Mesenchymal stem cell (in vitro differentiated cells and primary cell): Measurements from ENCODE around the gene PLEKHJ1.

Experiments used
- DNase-seq: peaks from one replicate; pipeline ENCODE4 v3.0.0-alpha.2; 2013
- H2AFZ ChIP-seq: one replicate; pipeline ENCODE4 v1.6.1; 2013; ENCODE audit warnings: low read depth, mild to moderate bottlenecking, control low read depth, inconsistent platforms, low read length, moderate library complexity
- H2AK5ac ChIP-seq: 2 replicates; pipeline ENCODE4 v1.6.1; 2013; ENCODE audit warnings: low read length, moderate library complexity, mild to moderate bottlenecking, inconsistent platforms; ENCODE audit not compliant: severe bottlenecking
- H2BK120ac ChIP-seq: one replicate; pipeline ENCODE4 v1.6.1; 2013; ENCODE audit warnings: low read depth, mild to moderate bottlenecking, inconsistent platforms, low read length, moderate library complexity
- H2BK12ac ChIP-seq, 2 experiments: one replicate each; pipeline ENCODE4 v1.6.1; 2013; ENCODE audit warnings: inconsistent platforms in 2 of 2, low read length in 2 of 2, mild to moderate bottlenecking in 2 of 2, moderate library complexity in 2 of 2, control low read depth in 1 of 2
- H2BK15ac ChIP-seq: one replicate; pipeline ENCODE4 v1.6.1; 2013; ENCODE audit warnings: mild to moderate bottlenecking, low read depth, inconsistent platforms; ENCODE audit not compliant: poor library complexity, severe bottlenecking
- H2BK5ac ChIP-seq: 2 replicates; pipeline ENCODE4 v1.6.1; 2013; ENCODE audit warnings: low read depth, mild to moderate bottlenecking, low read length, control low read depth, inconsistent platforms; ENCODE audit not compliant: poor library complexity, severe bottlenecking
- H3K14ac ChIP-seq, 2 experiments: one replicate each; pipeline ENCODE4 v1.6.1; 2013; ENCODE audit warnings: inconsistent platforms in 2 of 2, low read length in 2 of 2, control low read depth in 1 of 2, mild to moderate bottlenecking in 1 of 2, moderate library complexity in 1 of 2
- H3K18ac ChIP-seq, 2 experiments: one replicate each; pipeline ENCODE4 v1.6.1; 2013; ENCODE audit warnings: inconsistent platforms in 2 of 2, low read length in 2 of 2, control low read depth in 1 of 2, low read depth in 1 of 2, mild to moderate bottlenecking in 1 of 2
- H3K23ac ChIP-seq, 2 experiments: one replicate each; pipeline ENCODE4 v1.6.1; 2013; ENCODE audit warnings: inconsistent platforms in 2 of 2, low read length in 2 of 2, mild to moderate bottlenecking in 2 of 2, moderate library complexity in 2 of 2, control low read depth in 1 of 2
- H3K27ac ChIP-seq: 2 replicates; pipeline ENCODE4 v1.5.1; 2013; ENCODE audit warnings: mild to moderate bottlenecking, moderate library complexity, low read length, control low read depth, inconsistent platforms; ENCODE audit not compliant: poor library complexity, severe bottlenecking
- H3K27me3 ChIP-seq, 2 experiments: 2 replicates each; pipeline versions ENCODE4 v1.6.1 to v1.7.0; 2013; ENCODE audit warnings: low read length in 2 of 2, mild to moderate bottlenecking in 2 of 2, moderate library complexity in 2 of 2, control low read depth in 1 of 2, inconsistent platforms in 1 of 2; ENCODE audit not compliant: control insufficient read depth in 1 of 2, insufficient read depth in 1 of 2
- H3K36me3 ChIP-seq, 2 experiments: 2 replicates each; pipeline versions ENCODE4 v1.6.1 to v1.7.0; 2013; ENCODE audit warnings: low read length in 2 of 2, control low read depth in 1 of 2, inconsistent platforms in 1 of 2, low read depth in 1 of 2, mild to moderate bottlenecking in 1 of 2; ENCODE audit not compliant: insufficient read depth in 2 of 2, control insufficient read depth in 1 of 2
- H3K4ac ChIP-seq, 2 experiments: one replicate each; pipeline ENCODE4 v1.6.1; 2013; ENCODE audit warnings: inconsistent platforms in 2 of 2, low read length in 2 of 2, mild to moderate bottlenecking in 2 of 2, moderate library complexity in 2 of 2, control low read depth in 1 of 2, low read depth in 1 of 2
- H3K4me1 ChIP-seq: 2 replicates; pipeline ENCODE4 v1.6.1; 2013; ENCODE audit warnings: low read depth, low read length, control low read depth; ENCODE audit not compliant: control insufficient read depth, insufficient read depth
- H3K4me2 ChIP-seq: 2 replicates; pipeline ENCODE4 v1.6.1; 2013; ENCODE audit warnings: low read length, mild to moderate bottlenecking, inconsistent platforms; ENCODE audit not compliant: poor library complexity, severe bottlenecking
- H3K4me3 ChIP-seq, 2 experiments: 2 replicates each; pipeline versions ENCODE4 v1.5.1 to v1.7.0; 2013; ENCODE audit warnings: low read length in 2 of 2, mild to moderate bottlenecking in 2 of 2, control low read depth in 1 of 2, low read depth in 1 of 2; ENCODE audit not compliant: insufficient read depth in 1 of 2
- H3K79me1 ChIP-seq: replicated peaks from 2 replicates; pipeline ENCODE4 v1.6.1; 2013; ENCODE audit warnings: mild to moderate bottlenecking, control low read depth, low read length, inconsistent platforms; ENCODE audit not compliant: poor library complexity, severe bottlenecking
- H3K9ac ChIP-seq: 2 replicates; pipeline ENCODE4 v1.7.0; 2013; ENCODE audit warnings: mild to moderate bottlenecking, low read length, moderate library complexity
- H3K9me3 ChIP-seq: 2 replicates; pipeline ENCODE4 v1.7.0; 2013; ENCODE audit warnings: mild to moderate bottlenecking, low read length; ENCODE audit not compliant: control insufficient read depth
- H4K8ac ChIP-seq: one replicate; pipeline ENCODE4 v1.6.1; 2013; ENCODE audit warnings: inconsistent platforms, mild to moderate bottlenecking, low read length, moderate library complexity
- H4K91ac ChIP-seq: one replicate; pipeline ENCODE4 v1.6.1; 2013; ENCODE audit warnings: mild to moderate bottlenecking, low read length, inconsistent platforms
- WGBS: methylation state at CpG from one replicate; pipeline ENCODE4 v1.1.7; 2013; ENCODE audit warnings: mixed read lengths; 5-methylcytosine and 5-hydroxymethylcytosine counted together

The PLEKHJ1 gene

DNA sequence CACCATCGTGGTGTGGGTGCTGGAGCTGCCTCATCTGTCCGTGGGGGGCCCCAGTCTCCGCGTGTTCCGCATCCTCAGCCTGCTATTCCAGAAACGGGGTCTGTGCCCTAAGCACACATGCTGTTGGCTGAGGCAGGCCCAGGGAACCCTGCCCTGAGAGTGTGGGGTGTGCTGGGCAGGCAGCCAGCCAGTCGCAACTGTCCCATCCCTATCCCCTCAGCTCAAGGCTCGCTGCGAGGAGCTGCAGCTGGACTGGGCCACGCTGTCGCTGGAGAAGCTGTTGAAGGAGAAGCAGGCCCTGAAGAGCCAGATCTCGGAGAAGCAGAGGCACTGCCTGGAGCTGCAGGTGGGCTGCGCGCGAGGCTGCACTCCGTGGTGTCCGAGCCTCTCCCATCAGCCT is 21.9 kb downstream of the PLEKHJ1 start:
- no peak overlapping the region for H3K4me3 ChIP-seq
- H3K4me1 ChIP-seq, result peaks cover 17% of the 10 kb centered on the region
- H2BK5ac ChIP-seq, result no peak overlapping the region
- no peak overlapping the region for H2AK5ac ChIP-seq
- H3K36me3 ChIP-seq, result peaks cover 93 to 94% of the 10 kb centered on the region in 2 experiments
- H3K27ac ChIP-seq, result no peak overlapping the region
- H2BK12ac ChIP-seq, result no peak overlapping the region
- no peaks in the 10 kb centered on the region for H3K9me3 ChIP-seq
- H3K27me3 ChIP-seq, result no peaks in the 10 kb centered on the region
- H3K18ac ChIP-seq, result no peak overlapping the region
- WGBS, result 94% methylated on average over 13 of the region's 17 CpGs
- H4K8ac ChIP-seq, result no peak overlapping the region
- H4K91ac ChIP-seq, result no peak overlapping the region
- H3K4ac ChIP-seq, result no peak overlapping the region
- no peak overlapping the region for H2BK15ac ChIP-seq
- H3K9ac ChIP-seq, result no peak overlapping the region
- DNase-seq, result no peak
- no peak overlapping the region for H2AFZ ChIP-seq
- H3K23ac ChIP-seq, result no peak overlapping the region
- no peak overlapping the region for H3K14ac ChIP-seq
- H3K79me1 ChIP-seq, result peaks cover 59% of the 10 kb centered on the region
- H2BK120ac ChIP-seq, result no peak overlapping the region
- H3K4me2 ChIP-seq, result no peak overlapping the region

- Histone ChIP-seq H2AFZ (no peak overlapping the region), H2BK15ac (no peak overlapping the region), H2BK12ac (no peak overlapping the region), H4K8ac (no peak overlapping the region), H3K4me3 (no peak overlapping the region), H3K27ac (no peak overlapping the region), H3K27me3 (no peaks in the 10 kb centered on the region), H2BK120ac (no peak overlapping the region), H3K9ac (no peak overlapping the region), H4K91ac (no peak overlapping the region), H3K4me1 (peaks cover 19% of the 10 kb centered on the region), H3K4ac (no peak overlapping the region), H2BK5ac (no peak overlapping the region), H3K79me1 (peaks cover 57% of the 10 kb centered on the region), H3K9me3 (no peaks in the 10 kb centered on the region), H3K14ac (no peak overlapping the region), H2AK5ac (no peak overlapping the region), H3K18ac (no peak overlapping the region), H3K23ac (no peak overlapping the region), H3K36me3 (peaks cover 89 to 90% of the 10 kb centered on the region in 2 experiments), H3K4me2 (no peak overlapping the region)
- 90% methylated on average over 26 of the region's 26 CpGs for WGBS
- DNase-seq, result no peak
Measured at GRCh38 chr19:2213799-2214198, 22.3 kb downstream of the PLEKHJ1 start.

- H2BK120ac ChIP-seq, result no peak overlapping the region
- peaks cover 58% of the 10 kb centered on the region for H3K79me1 ChIP-seq
- H2BK15ac ChIP-seq, result no peak overlapping the region
- H3K14ac ChIP-seq, result no peak overlapping the region
- H3K4me3 ChIP-seq, result no peak overlapping the region
- H4K8ac ChIP-seq, result no peak overlapping the region
- H3K9me3 ChIP-seq, result no peaks in the 10 kb centered on the region
- no peak overlapping the region for H3K27ac ChIP-seq
- no peak overlapping the region for H3K18ac ChIP-seq
- H4K91ac ChIP-seq, result no peak overlapping the region
- no peak overlapping the region for H3K23ac ChIP-seq
- H2BK5ac ChIP-seq, result no peak overlapping the region
- no peak overlapping the region for H2BK12ac ChIP-seq
- no peak for DNase-seq
- no peak overlapping the region for H2AFZ ChIP-seq
- H3K36me3 ChIP-seq, result peaks cover 85 to 91% of the 10 kb centered on the region in 2 experiments
- WGBS, result 96% methylated on average over 21 of the region's 21 CpGs
- H3K4me1 ChIP-seq, result peaks cover 25% of the 10 kb centered on the region
- H2AK5ac ChIP-seq, result no peak overlapping the region
- H3K27me3 ChIP-seq, result no peaks in the 10 kb centered on the region
- no peak overlapping the region for H3K4me2 ChIP-seq
- H3K4ac ChIP-seq, result no peak overlapping the region
- peak overlapping the region; percentile 29 for H3K9ac ChIP-seq
Measured at GRCh38 chr19:2212861-2213711, 23.0 kb downstream of the PLEKHJ1 start.

DNA sequence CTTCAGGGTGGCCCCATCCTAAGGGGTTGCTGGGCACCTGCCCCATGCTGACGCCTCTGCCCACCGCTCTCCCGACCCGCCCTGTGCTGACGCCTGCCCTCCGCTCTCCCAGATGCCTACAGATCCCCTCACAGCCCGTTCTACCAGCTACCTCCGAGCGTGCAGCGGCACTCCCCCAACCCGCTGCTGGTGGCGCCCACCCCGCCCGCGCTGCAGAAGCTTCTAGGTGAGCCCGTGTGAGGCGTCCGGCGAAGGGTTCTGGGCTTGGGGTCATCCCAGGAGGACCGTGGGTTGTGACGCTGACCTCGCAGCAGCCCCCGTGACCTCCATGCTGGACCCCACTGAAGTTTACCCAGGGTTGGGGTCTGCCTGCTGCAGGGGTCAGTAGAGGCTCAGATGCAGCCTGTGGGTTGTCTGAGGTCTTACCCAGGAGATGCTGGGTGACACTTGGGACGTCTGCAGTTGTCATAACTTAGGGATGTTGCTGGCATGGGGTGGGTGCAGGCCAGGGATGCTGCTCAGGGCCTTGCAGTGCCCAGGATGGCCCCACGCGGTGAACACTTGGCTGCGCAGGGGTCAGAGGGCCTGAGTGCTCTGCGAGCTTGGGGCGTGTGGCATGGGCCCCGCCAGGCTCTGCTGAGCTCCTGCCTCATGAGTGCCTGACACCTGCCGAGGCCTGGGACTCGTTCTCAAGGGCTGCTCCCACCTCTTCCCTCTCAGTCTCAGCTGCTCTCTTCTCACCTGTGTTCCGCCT is 25.0 kb downstream of the PLEKHJ1 start:
- peak overlapping the region; percentile 27 for H4K8ac ChIP-seq
- H3K27me3 ChIP-seq, result no peaks in the 10 kb centered on the region
- H3K23ac ChIP-seq, result no peak overlapping the region
- H3K9me3 ChIP-seq, result no peaks in the 10 kb centered on the region
- H2AK5ac ChIP-seq, result no peak overlapping the region
- H2AFZ ChIP-seq, result no peak overlapping the region
- H2BK12ac ChIP-seq, result no peak overlapping the region
- no peak for DNase-seq
- no peak overlapping the region for H3K4me3 ChIP-seq
- H3K4me1 ChIP-seq, result peaks cover 43% of the 10 kb centered on the region
- no peak overlapping the region for H3K9ac ChIP-seq
- H2BK120ac ChIP-seq, result no peak overlapping the region
- no peak overlapping the region for H2BK5ac ChIP-seq
- WGBS, result 97% methylated on average over 33 of the region's 33 CpGs
- H3K79me1 ChIP-seq, result peaks cover 59% of the 10 kb centered on the region
- no peak overlapping the region for H3K14ac ChIP-seq
- H3K18ac ChIP-seq, result no peak overlapping the region
- no peak overlapping the region for H2BK15ac ChIP-seq
- H3K36me3 ChIP-seq, result peaks cover 83 to 88% of the 10 kb centered on the region in 2 experiments
- no peak overlapping the region for H3K27ac ChIP-seq
- H4K91ac ChIP-seq, result no peak overlapping the region
- no peak overlapping the region for H3K4ac ChIP-seq
- no peak overlapping the region for H3K4me2 ChIP-seq
